H1 (cell line): Measurements from ENCODE around the gene PSME4. TPM values are rescaled to one million over a fixed set of nuclear protein-coding genes. Genes with fewer than 3 reads are reported as not detected.

Experiments used
- CTCF ChIA-PET: fragments of 300-600 bp; sonication (Branson Sonifier 250); formaldehyde crosslinking; loops from one replicate; lab custom pipeline; 2021; ENCODE audit not compliant: partially characterized antibody; lab: Charles Lee
- POLR2A ChIA-PET: fragments of 300-600 bp; sonication (Branson Sonifier 250); formaldehyde crosslinking; loops from one replicate; lab custom pipeline; 2021; ENCODE audit warnings: inconsistent platforms; ENCODE audit not compliant: partially characterized antibody; lab: Charles Lee
- DNase-seq, 2 experiments: peaks; one replicate each; pipeline versions ENCODE4 v3.0.0 to v3.0.0-alpha.2; 2010 to 2022; ENCODE audit warnings: low spot score in 2 of 2, low read depth in 1 of 2, mixed read lengths in 1 of 2
- FAIRE-seq: peaks from 2 replicates; lab custom pipeline; 2011; peaks lifted over from hg19 to GRCh38; lab: Jason Lieb, UNC
- H2AFZ ChIP-seq: 2 replicates; pipeline ENCODE4 v1.8.1; 2012; ENCODE audit warnings: low read length, inconsistent platforms
- H2AK5ac ChIP-seq: 2 replicates; pipeline ENCODE4 v1.6.1; 2013; ENCODE audit warnings: low read depth, low read length
- H2BK120ac ChIP-seq: replicated peaks from 2 replicates; pipeline ENCODE3; 2013; ENCODE audit warnings: low read depth, low read length, inconsistent platforms
- H2BK12ac ChIP-seq: 2 replicates; pipeline ENCODE4 v1.6.1; 2013; ENCODE audit warnings: low read depth, low read length
- H2BK15ac ChIP-seq: 2 replicates; pipeline ENCODE4 v1.6.1; 2013; ENCODE audit warnings: low read length
- H2BK20ac ChIP-seq: 2 replicates; pipeline ENCODE4 v1.6.1; 2013; ENCODE audit warnings: low read length
- H2BK5ac ChIP-seq: 2 replicates; pipeline ENCODE4 v1.6.1; 2013; ENCODE audit warnings: low read depth, low read length
- H3K14ac ChIP-seq: 2 replicates; pipeline ENCODE4 v1.6.1; 2013; ENCODE audit warnings: inconsistent platforms; ENCODE audit not compliant: insufficient read length
- H3K18ac ChIP-seq: 2 replicates; pipeline ENCODE4 v1.6.1; 2013; ENCODE audit warnings: low read length; ENCODE audit errors: extremely low read depth
- H3K23ac ChIP-seq: 2 replicates; pipeline ENCODE4 v1.6.1; 2013; ENCODE audit warnings: inconsistent platforms; ENCODE audit not compliant: insufficient read length
- H3K23me2 ChIP-seq: 2 replicates; pipeline ENCODE4 v1.6.1; 2013; ENCODE audit warnings: low read depth, low read length
- H3K27ac ChIP-seq: 2 replicates; pipeline ENCODE4 v1.6.1; 2011; ENCODE audit warnings: low read depth, low read length, inconsistent platforms
- H3K27me3 ChIP-seq, 4 experiments: replicated peaks in 1 of 4; 1 replicate in 1 of 4; 2 replicates in 3 of 4; pipeline versions ENCODE4 v1.6.1 to v1.8.1; 2011 to 2013; ENCODE audit warnings: low read length in 3 of 4, mild to moderate bottlenecking in 3 of 4, inconsistent platforms in 2 of 4, mixed read lengths in 2 of 4, moderate library complexity in 1 of 4; ENCODE audit not compliant: control insufficient read depth in 3 of 4, insufficient read depth in 3 of 4; ENCODE audit errors: extremely low read depth in 1 of 4
- H3K36me3 ChIP-seq, 4 experiments: 2 replicates each; pipeline versions ENCODE4 v1.6.1 to v1.8.1; 2011 to 2013; ENCODE audit warnings: mild to moderate bottlenecking in 4 of 4, low read length in 3 of 4, moderate library complexity in 2 of 4, control low read depth in 1 of 4, inconsistent platforms in 1 of 4; ENCODE audit not compliant: insufficient read depth in 4 of 4, control insufficient read depth in 2 of 4
- H3K4ac ChIP-seq: replicated peaks from 2 replicates; pipeline ENCODE3; 2013; ENCODE audit warnings: low read length, low read depth, mixed read lengths, inconsistent platforms; ENCODE audit not compliant: insufficient read length
- H3K4me1 ChIP-seq, 4 experiments: replicated peaks in 1 of 4; 1 replicate in 1 of 4; 2 replicates in 3 of 4; pipeline versions ENCODE4 v1.6.1 to v1.8.1; 2011 to 2013; ENCODE audit warnings: low read length in 3 of 4, inconsistent platforms in 2 of 4, mixed read lengths in 1 of 4; ENCODE audit not compliant: insufficient read depth in 4 of 4, control insufficient read depth in 3 of 4
- H3K4me2 ChIP-seq, 2 experiments: 2 replicates each; pipeline versions ENCODE4 v1.6.1 to v1.8.1; 2011 to 2013; ENCODE audit warnings: low read depth in 2 of 2, low read length in 2 of 2, control low read depth in 1 of 2, inconsistent platforms in 1 of 2, mild to moderate bottlenecking in 1 of 2; ENCODE audit not compliant: insufficient read depth in 1 of 2
- H3K4me3 ChIP-seq, 4 experiments: fragments of 200-600, 300-600 bp in 1 of 4; sonication (generic), shearing (Covaris generic), sonication (Bioruptor Twin) in 1 of 4; 2 replicates each; pipeline versions ENCODE4 v1.5.1 to v1.8.1; 2011 to 2016; ENCODE audit warnings: low read length in 4 of 4, low read depth in 3 of 4, control low read depth in 2 of 4, inconsistent platforms in 2 of 4, mild to moderate bottlenecking in 2 of 4, mixed read lengths in 1 of 4, moderate library complexity in 1 of 4; ENCODE audit not compliant: insufficient read depth in 2 of 4; ENCODE audit errors: extremely low read depth in 1 of 4
- H3K56ac ChIP-seq: replicated peaks from 2 replicates; pipeline ENCODE3; 2013; ENCODE audit warnings: low read depth, mild to moderate bottlenecking, mixed read lengths, low read length, inconsistent platforms; ENCODE audit not compliant: insufficient read length
- H3K79me1 ChIP-seq: 2 replicates; pipeline ENCODE4 v1.6.1; 2013; ENCODE audit warnings: low read depth, low read length, control low read depth
- H3K79me2 ChIP-seq, 2 experiments: 2 replicates each; pipeline versions ENCODE4 v1.6.1 to v1.8.1; 2012 to 2013; ENCODE audit warnings: low read length in 2 of 2, mild to moderate bottlenecking in 2 of 2, inconsistent platforms in 1 of 2; ENCODE audit not compliant: insufficient read depth in 2 of 2, control insufficient read depth in 1 of 2
- H3K9ac ChIP-seq, 4 experiments: replicated peaks in 1 of 4; 1 replicate in 1 of 4; 2 replicates in 3 of 4; pipeline versions ENCODE4 v1.6.1 to v1.8.1; 2011 to 2013; ENCODE audit warnings: low read depth in 3 of 4, low read length in 3 of 4, control low read depth in 2 of 4, mild to moderate bottlenecking in 2 of 4, moderate library complexity in 2 of 4, inconsistent platforms in 1 of 4; ENCODE audit errors: extremely low read depth in 1 of 4
- H3K9me3 ChIP-seq, 2 experiments: 2 replicates each; pipeline versions ENCODE4 v1.6.1 to v1.8.1; 2012 to 2013; ENCODE audit warnings: mild to moderate bottlenecking in 2 of 2, moderate library complexity in 2 of 2, control low read depth in 1 of 2, inconsistent platforms in 1 of 2, low read depth in 1 of 2, low read length in 1 of 2, mixed read lengths in 1 of 2; ENCODE audit not compliant: insufficient read depth in 2 of 2
- H4K20me1 ChIP-seq, 2 experiments: replicated peaks in 1 of 2; 2 replicates each; pipeline versions ENCODE3 to v1.8.1; 2011 to 2013; ENCODE audit warnings: inconsistent platforms in 2 of 2, low read length in 2 of 2, mild to moderate bottlenecking in 1 of 2; ENCODE audit not compliant: insufficient read depth in 2 of 2, control insufficient read depth in 1 of 2
- H4K5ac ChIP-seq: 2 replicates; pipeline ENCODE4 v1.6.1; 2013; ENCODE audit warnings: low read length, low read depth, mixed read lengths, inconsistent platforms; ENCODE audit not compliant: insufficient read length
- H4K8ac ChIP-seq: 2 replicates; pipeline ENCODE4 v1.8.0; 2013; ENCODE audit warnings: mild to moderate bottlenecking, moderate library complexity, low read length, inconsistent platforms; ENCODE audit not compliant: insufficient read depth; ENCODE audit errors: extremely low read depth
- H4K91ac ChIP-seq: replicated peaks from 2 replicates; pipeline ENCODE3; 2013; ENCODE audit warnings: low read length, mixed read lengths, inconsistent platforms; ENCODE audit not compliant: insufficient read length
- BACH1 ChIP-seq: IDR thresholded peaks from 2 replicates; pipeline ENCODE4 v1.6.1; 2012; ENCODE audit warnings: low read length, improper control_type of control experiment
- EGR1 ChIP-seq: IDR thresholded peaks from 2 replicates; pipeline ENCODE4 v1.6.1; 2011; ENCODE audit warnings: low read depth, low read length, borderline replicate concordance
- NRF1 ChIP-seq: IDR thresholded peaks from 2 replicates; pipeline ENCODE4 v1.6.1; 2011; ENCODE audit warnings: mild to moderate bottlenecking, low read depth, low read length, improper control_type of control experiment
- SP2 ChIP-seq: IDR thresholded peaks from 2 replicates; pipeline ENCODE4 v1.6.1; 2012; ENCODE audit warnings: mild to moderate bottlenecking, low read length, inconsistent platforms
- SRF ChIP-seq: IDR thresholded peaks from 2 replicates; pipeline ENCODE4 v1.6.1; 2011; ENCODE audit warnings: mild to moderate bottlenecking, low read depth, low read length, moderate library complexity
- WGBS, 2 experiments: shearing (Covaris generic) in 1 of 2; methylation state at CpG; one replicate each; pipeline versions ENCODE4 v1.1.6 to v1.1.7; 2013 to 2015; ENCODE audit warnings: low lambda C conversion rate in 2 of 2, mixed read lengths in 2 of 2, inconsistent platforms in 1 of 2, low coverage in 1 of 2, missing lambda C conversion rate in 1 of 2; ENCODE audit not compliant: insufficient replicate concordance in 2 of 2, insufficient coverage in 1 of 2, insufficient read length in 1 of 2; ENCODE audit errors: extremely low coverage in 1 of 2, missing lambda C conversion rate in 1 of 2; 5-methylcytosine and 5-hydroxymethylcytosine counted together
- polyA plus RNA-seq, 7 experiments: library from polyadenylated mRNA; depleted of rRNA in 3 of 7; stranded (reverse) in 5 of 7; unstranded in 2 of 7; fragments of >200 nt in 5 of 7; fragments of 200-250 nt in 2 of 7; gene quantifications; 1 replicate in 5 of 7; 2 replicates in 1 of 7; 4 replicates in 1 of 7; pipeline versions ENCODE4 v1.2.1 to v1.2.3, GENCODE V29; 2011 to 2013; ENCODE audit warnings: missing spikeins in 2 of 7, mixed read lengths in 2 of 7
- total RNA-seq: library from RNA; stranded (reverse); fragmentation: NEBNext Ultra II Directional; extraction: Animal tissue kit (Norgen Biotek cat#: 25700); gene quantifications from 2 replicates; pipeline ENCODE4 v1.2.1, GENCODE V29; 2021

Gene PSME4
- total and polyA plus RNA-seq, 2 of the 8 experiments (the other 6 are each of a cell fraction or from before 2014, with no cell fraction given), result 42.2 to 116 TPM

DNA sequence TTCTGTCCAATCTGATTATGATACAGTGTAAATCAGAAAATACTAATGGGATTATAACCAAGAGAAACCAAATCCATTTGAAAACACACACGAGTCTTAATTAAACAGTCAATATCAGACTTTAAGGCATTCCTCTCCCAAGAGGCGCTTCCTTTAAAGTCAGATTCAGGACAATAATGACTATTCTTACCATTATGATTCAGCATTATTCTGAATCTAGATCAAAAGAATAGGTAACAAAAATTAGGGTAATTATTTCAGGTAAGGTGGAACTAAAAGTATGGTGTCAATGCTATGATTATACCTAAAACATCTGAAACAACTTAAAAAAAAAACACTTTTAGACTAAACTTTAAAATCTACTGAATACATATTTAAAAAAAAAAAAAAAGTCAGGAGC, 12.3 kb downstream of the PSME4 start:
- Histone ChIP-seq H2BK5ac (no peak overlapping the region), H3K79me1 (peaks cover 6% of the 10 kb centered on the region; the same call in 1 of the 2 replicates), H2BK120ac (no peak overlapping the region), H3K4me3 (no peak overlapping the region), H3K79me2 (peaks cover 6 to 98% of the 10 kb centered on the region in 2 experiments), H2BK20ac (no peak overlapping the region), H3K56ac (no peak overlapping the region), H4K5ac (no peak overlapping the region), H4K91ac (no peak overlapping the region), H4K8ac (no peak overlapping the region), H3K23ac (no peak overlapping the region), H2AFZ (no peak overlapping the region), H3K27me3 (no peaks in the 10 kb centered on the region), H4K20me1 (peaks cover 8 to 15% of the 10 kb centered on the region in 2 experiments), H3K27ac (no peak overlapping the region), H3K4me2 (no peak overlapping the region), H3K9me3 (no peaks in the 10 kb centered on the region), H3K18ac (no peak overlapping the region), H3K4ac (no peak overlapping the region), H3K4me1 (peaks cover 1 to 14% (median 9%) of the 10 kb centered on the region in 4 experiments; a peak in 6 of 7 replicates), H3K14ac (no peak overlapping the region), H2BK15ac (no peak overlapping the region), H3K9ac (no peak overlapping the region), H3K36me3 (no peaks in the 10 kb centered on the region), H3K23me2 (no peaks in the 10 kb centered on the region), H2AK5ac (no peak overlapping the region), H2BK12ac (no peak overlapping the region)
- POLR2A ChIA-PET, result interaction anchor here (3.9 kb wide), 1 partner anchor 12 kb away, joined by 25 read pairs; the partner anchor contains the start of gene PSME4
- FAIRE-seq (no peak), DNase-seq (no peak)
- WGBS, 2 experiments, result 88% methylated on average over 2 of the region's 2 CpGs; no CpG with 5 or more reads in 1 of the 2 experiments
- CTCF ChIA-PET, result interaction anchor here (2.2 kb wide), 1 partner anchor 22 kb away, joined by 7 read pairs; no protein-coding TSS in a partner anchor
- TF ChIP-seq SP2, result no peak
- no peak for TF ChIP-seq SRF
- no peak for TF ChIP-seq NRF1
- TF ChIP-seq BACH1, result no peak
- no peak for TF ChIP-seq EGR1
